HCT116 (cell line): Measurements from ENCODE around the gene INPP4A. TPM values are rescaled to one million over a fixed set of nuclear protein-coding genes. Genes with fewer than 3 reads are reported as not detected.

Experiments
- ATAC-seq: fragments of 200-7000 bp; cut with Tn5 transposase; 2 replicates; pipeline ENCODE4 v1.9.1; 2020; ENCODE audit warnings: mild to moderate bottlenecking, moderate library complexity
- BruUV-seq: library from RNA; stranded (reverse); fragments of 400-500 nt; replicated peaks from 2 replicates; lab custom pipeline; 2021; lab: Mats Ljungman, UMichigan
- CTCF ChIA-PET: fragments of 300-600 bp; sonication (Branson Sonifier 250); formaldehyde crosslinking; loops from one replicate; lab custom pipeline; 2021; ENCODE audit warnings: antibody characterized with exemption; lab: Charles Lee
- POLR2A ChIA-PET: fragments of 300-600, 350-600 bp; sonication (Branson Sonifier 250); formaldehyde crosslinking; loops from one replicate; lab custom pipeline; 2021; ENCODE audit warnings: antibody characterized with exemption; lab: Charles Lee
- RAD21 ChIA-PET, 2 experiments: fragments of 300-600 bp; sonication (Branson Sonifier 250); formaldehyde crosslinking; loops; one replicate each; lab custom pipeline; 2023; ENCODE audit warnings: low total read pairs in 2 of 2; ENCODE audit not compliant: uncharacterized antibody in 2 of 2, unreplicated experiment in 2 of 2, low non-redundant PET in 1 of 2; lab: Charles Lee
- DNase-seq: peaks from one replicate; pipeline ENCODE4 v3.0.0-alpha.2; 2010; ENCODE audit warnings: low read depth, low spot score
- H2AFZ ChIP-seq: fragments of 200-600 bp; shearing (Covaris generic), sonication (generic); 2 replicates; pipeline ENCODE4 v1.6.1; 2017; ENCODE audit warnings: low read depth, mixed run types, mixed read lengths, antibody characterized with exemption, low read length; ENCODE audit not compliant: poor library complexity, severe bottlenecking
- H3K27ac ChIP-seq: 2 replicates; pipeline ENCODE4 v1.5.1; 2012; ENCODE audit warnings: low read depth, low read length
- H3K27me3 ChIP-seq: fragments of 200-600 bp; sonication (generic); 2 replicates; pipeline ENCODE4 v1.6.1; 2016; ENCODE audit warnings: mixed run types, low read length, mixed read lengths; ENCODE audit not compliant: insufficient read depth
- H3K36me3 ChIP-seq, 2 experiments: fragments of 200-500 bp in 1 of 2; fragments of 200-600 bp in 1 of 2; sonication (Bioruptor generic) in 1 of 2; sonication (generic) in 1 of 2; 2 replicates each; pipeline versions ENCODE4 v1.5.1 to v1.6.1; 2014 to 2016; ENCODE audit warnings: low read length in 2 of 2, inconsistent platforms in 1 of 2, mixed read lengths in 1 of 2, mixed run types in 1 of 2; ENCODE audit not compliant: insufficient read depth in 2 of 2, control insufficient read depth in 1 of 2
- H3K4me1 ChIP-seq, 2 experiments: fragments of 200-600 bp in 1 of 2; sonication (generic) in 1 of 2; 2 replicates each; pipeline versions ENCODE4 v1.5.1 to v1.6.1; 2012 to 2017; ENCODE audit warnings: low read length in 2 of 2, inconsistent platforms in 1 of 2, mild to moderate bottlenecking in 1 of 2, mixed read lengths in 1 of 2, mixed run types in 1 of 2, moderate library complexity in 1 of 2; ENCODE audit not compliant: insufficient read depth in 2 of 2, control insufficient read depth in 1 of 2
- H3K4me2 ChIP-seq: fragments of 200-600 bp; sonication (generic); 2 replicates; pipeline ENCODE4 v1.6.1; 2017; ENCODE audit warnings: mixed run types, low read length, mixed read lengths
- H3K4me3 ChIP-seq, 2 experiments: fragments of 200-600 bp in 1 of 2; sonication (generic) in 1 of 2; replicated peaks in 1 of 2; 2 replicates each; pipeline ENCODE4 v1.5.1; 2011 to 2016; ENCODE audit warnings: low read length in 2 of 2, control low read depth in 1 of 2, low read depth in 1 of 2, mild to moderate bottlenecking in 1 of 2, mixed read lengths in 1 of 2, mixed run types in 1 of 2
- H3K79me2 ChIP-seq: fragments of 200-600 bp; sonication (generic); 2 replicates; pipeline ENCODE4 v1.6.1; 2017; ENCODE audit warnings: mild to moderate bottlenecking, mixed run types, low read length, moderate library complexity, mixed read lengths; ENCODE audit not compliant: insufficient read depth
- H3K9ac ChIP-seq: fragments of 200-600 bp; sonication (generic); 2 replicates; pipeline ENCODE4 v1.6.1; 2016; ENCODE audit warnings: low read length, mixed read lengths
- H3K9me2 ChIP-seq: fragments of 200-600 bp; sonication (generic), shearing (Covaris generic); 2 replicates; pipeline ENCODE4 v1.6.1; 2017; ENCODE audit warnings: mixed run types, mild to moderate bottlenecking, moderate library complexity; ENCODE audit not compliant: insufficient read depth
- H3K9me3 ChIP-seq, 2 experiments: fragments of 200-500 bp in 1 of 2; fragments of 200-600 bp in 1 of 2; sonication (Bioruptor generic) in 1 of 2; sonication (generic) in 1 of 2; 2 replicates each; pipeline ENCODE4 v1.6.1; 2014 to 2017; ENCODE audit warnings: low read length in 2 of 2, mixed read lengths in 2 of 2, inconsistent platforms in 1 of 2, low read depth in 1 of 2, mild to moderate bottlenecking in 1 of 2, mixed run types in 1 of 2, moderate library complexity in 1 of 2; ENCODE audit not compliant: control insufficient read depth in 1 of 2, insufficient read depth in 1 of 2
- H4K20me1 ChIP-seq: fragments of 200-600 bp; sonication (generic), shearing (Covaris generic); 2 replicates; pipeline ENCODE4 v1.6.1; 2017; ENCODE audit warnings: mixed run types, mild to moderate bottlenecking, moderate library complexity; ENCODE audit not compliant: insufficient read depth
- CEBPB ChIP-seq: IDR thresholded peaks from 2 replicates; pipeline ENCODE4 v1.6.1; 2012; ENCODE audit warnings: low read depth
- ELF1 ChIP-seq: IDR thresholded peaks from 2 replicates; pipeline ENCODE4 v1.6.1; 2012; ENCODE audit warnings: low read depth, borderline replicate concordance
- EZH2 ChIP-seq: fragments of 200-600 bp; sonication (generic); IDR thresholded peaks from 2 replicates; pipeline ENCODE4 v1.6.1; 2017; ENCODE audit warnings: antibody characterized with exemption, mixed run types
- EZH2phosphoT487 ChIP-seq: fragments of 200-600 bp; IDR thresholded peaks from 2 replicates; pipeline ENCODE4 v1.6.1; 2018; ENCODE audit warnings: antibody characterized with exemption, borderline replicate concordance
- FOSL1 ChIP-seq: IDR thresholded peaks from 2 replicates; pipeline ENCODE4 v1.6.1; 2012; ENCODE audit warnings: low read depth
- JUND ChIP-seq: IDR thresholded peaks from 2 replicates; pipeline ENCODE4 v1.6.1; 2012
- POLR2AphosphoS5 ChIP-seq: IDR thresholded peaks from 2 replicates; pipeline ENCODE4 v1.6.1; 2011; ENCODE audit warnings: mild to moderate bottlenecking, low read depth, low read length, moderate library complexity
- RAD21 ChIP-seq: IDR thresholded peaks from 2 replicates; pipeline ENCODE4 v1.6.1; 2012; ENCODE audit warnings: low read depth, mild to moderate bottlenecking
- SIN3A ChIP-seq: IDR thresholded peaks from 2 replicates; pipeline ENCODE4 v1.6.1; 2012; ENCODE audit warnings: low read depth
- SRF ChIP-seq: IDR thresholded peaks from 2 replicates; pipeline ENCODE4 v1.6.1; 2012; ENCODE audit warnings: low read depth
- TCF7L2 ChIP-seq: IDR thresholded peaks from 2 replicates; pipeline ENCODE4 v1.7.0; 2011; ENCODE audit warnings: borderline replicate concordance, inconsistent platforms; ENCODE audit not compliant: insufficient read depth, insufficient read length; ENCODE audit errors: extremely low read depth
- YY1 ChIP-seq: IDR thresholded peaks from 2 replicates; pipeline ENCODE4 v1.6.1; 2011; ENCODE audit warnings: low read length, low read depth, moderate library complexity, mild to moderate bottlenecking; ENCODE audit not compliant: insufficient replicate concordance; ENCODE audit errors: extremely low read depth
- ZFX ChIP-seq: fragments of 450-650 bp; IDR thresholded peaks from 2 replicates; pipeline ENCODE4 v1.6.1; 2017
- ZNF274 ChIP-seq: fragments of 200-500 bp; sonication (Bioruptor generic); IDR thresholded peaks from 2 replicates; pipeline ENCODE4 v1.6.1; 2014; ENCODE audit warnings: mild to moderate bottlenecking, low read depth, low read length, inconsistent platforms
- intact Hi-C: fragments of 100-400 bp; cut with micrococcal nuclease; formaldehyde crosslinking; loops from 2 replicates; pipeline ENCODE4 v1.10.0; 2022
- total RNA-seq: library from RNA; stranded (reverse); gene quantifications from one replicate; pipeline ENCODE4 v1.2.1, GENCODE V29; 2021; ENCODE audit not compliant: unreplicated experiment
- TF ChIP-seq, protein P1 (sequence below), 3 experiments: fragments of 200-600 bp in 1 of 3; sonication (generic) in 1 of 3; IDR thresholded peaks in 2 of 3; conservative IDR thresholded peaks in 1 of 3; 2 replicates each; pipeline ENCODE4 v1.5.1; 2012 to 2017; ENCODE audit warnings: low read depth in 2 of 3, low read length in 2 of 3, antibody characterized with exemption in 1 of 3, borderline replicate concordance in 1 of 3, control low read depth in 1 of 3, mild to moderate bottlenecking in 1 of 3, mixed read lengths in 1 of 3, mixed run types in 1 of 3, moderate library complexity in 1 of 3; ENCODE audit not compliant: insufficient read depth in 1 of 3
- TF ChIP-seq, protein P2 (sequence below): IDR thresholded peaks from 2 replicates; pipeline ENCODE4 v1.6.1; 2012; ENCODE audit warnings: low read depth
- TF ChIP-seq, protein P3 (sequence below): IDR thresholded peaks from 2 replicates; pipeline ENCODE4 v1.6.1; 2012

Gene INPP4A
- total RNA-seq, 1 experiment from 2014 or later = 18.5 TPM

DNA sequence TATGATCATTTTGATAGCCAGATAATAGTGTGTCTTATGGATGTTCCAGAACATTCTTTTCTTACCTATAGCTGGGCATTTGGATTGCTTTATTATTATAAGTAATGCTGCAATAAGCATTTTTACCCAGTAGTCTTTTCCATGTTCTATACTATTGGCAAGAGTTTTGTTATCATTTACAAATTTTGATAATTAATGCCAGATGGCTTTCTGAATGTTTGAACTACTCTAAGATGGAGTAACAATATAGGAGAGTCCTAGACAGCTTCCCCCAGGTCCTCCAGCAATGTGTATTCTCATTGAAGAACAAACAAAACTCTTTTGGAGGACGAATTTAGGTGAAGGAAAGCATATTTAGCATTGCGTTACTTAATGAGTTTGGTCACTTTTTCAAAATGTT lies 73.0 kb downstream of the INPP4A start:
- POLR2A ChIA-PET = no interaction called here

More for the DNA sequence above, 73.0 kb downstream of the INPP4A start:
- Histone ChIP-seq H3K9me2 (no peaks in the 10 kb centered on the region), H3K4me1 (peaks cover 0 to 8% of the 10 kb centered on the region in 2 experiments; a peak in 2 of 4 replicates), H3K36me3 (no peaks in the 10 kb centered on the region), H2AFZ (no peak overlapping the region), H4K20me1 (no peaks in the 10 kb centered on the region), H3K4me2 (no peak overlapping the region), H3K9ac (no peak overlapping the region), H3K9me3 (no peaks in the 10 kb centered on the region), H3K27ac (no peak overlapping the region), H3K27me3 (no peaks in the 10 kb centered on the region), H3K79me2 (no peaks in the 10 kb centered on the region), H3K4me3 (no peak overlapping the region)
- DNase-seq (no peak), ATAC-seq (no peak)
- ChIA-PET CTCF (no interaction called here), RAD21 (no interaction called here)
- TF ChIP-seq, protein P1, sequence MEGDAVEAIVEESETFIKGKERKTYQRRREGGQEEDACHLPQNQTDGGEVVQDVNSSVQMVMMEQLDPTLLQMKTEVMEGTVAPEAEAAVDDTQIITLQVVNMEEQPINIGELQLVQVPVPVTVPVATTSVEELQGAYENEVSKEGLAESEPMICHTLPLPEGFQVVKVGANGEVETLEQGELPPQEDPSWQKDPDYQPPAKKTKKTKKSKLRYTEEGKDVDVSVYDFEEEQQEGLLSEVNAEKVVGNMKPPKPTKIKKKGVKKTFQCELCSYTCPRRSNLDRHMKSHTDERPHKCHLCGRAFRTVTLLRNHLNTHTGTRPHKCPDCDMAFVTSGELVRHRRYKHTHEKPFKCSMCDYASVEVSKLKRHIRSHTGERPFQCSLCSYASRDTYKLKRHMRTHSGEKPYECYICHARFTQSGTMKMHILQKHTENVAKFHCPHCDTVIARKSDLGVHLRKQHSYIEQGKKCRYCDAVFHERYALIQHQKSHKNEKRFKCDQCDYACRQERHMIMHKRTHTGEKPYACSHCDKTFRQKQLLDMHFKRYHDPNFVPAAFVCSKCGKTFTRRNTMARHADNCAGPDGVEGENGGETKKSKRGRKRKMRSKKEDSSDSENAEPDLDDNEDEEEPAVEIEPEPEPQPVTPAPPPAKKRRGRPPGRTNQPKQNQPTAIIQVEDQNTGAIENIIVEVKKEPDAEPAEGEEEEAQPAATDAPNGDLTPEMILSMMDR (IDR thresholded peaks at IDR 0.05 in 2 of 3, conservative IDR thresholded peaks at IDR 0.05 in 1 of 3; ENCODE audit: borderline replicate concordance in 1 of 3, insufficient read depth in 1 of 3, low read depth in 2 of 3, low read length in 2 of 3) = no peak
- TF ChIP-seq JUND (no peak), YY1 (no peak), POLR2AphosphoS5 (no peak), EZH2phosphoT487 (no peak), ZNF274 (no peak), RAD21 (no peak), FOSL1 (no peak), SIN3A (no peak), ELF1 (no peak), EZH2 (no peak), SRF (no peak), CEBPB (no peak), TCF7L2 (no peak), ZFX (no peak)
- TF ChIP-seq, protein P2, sequence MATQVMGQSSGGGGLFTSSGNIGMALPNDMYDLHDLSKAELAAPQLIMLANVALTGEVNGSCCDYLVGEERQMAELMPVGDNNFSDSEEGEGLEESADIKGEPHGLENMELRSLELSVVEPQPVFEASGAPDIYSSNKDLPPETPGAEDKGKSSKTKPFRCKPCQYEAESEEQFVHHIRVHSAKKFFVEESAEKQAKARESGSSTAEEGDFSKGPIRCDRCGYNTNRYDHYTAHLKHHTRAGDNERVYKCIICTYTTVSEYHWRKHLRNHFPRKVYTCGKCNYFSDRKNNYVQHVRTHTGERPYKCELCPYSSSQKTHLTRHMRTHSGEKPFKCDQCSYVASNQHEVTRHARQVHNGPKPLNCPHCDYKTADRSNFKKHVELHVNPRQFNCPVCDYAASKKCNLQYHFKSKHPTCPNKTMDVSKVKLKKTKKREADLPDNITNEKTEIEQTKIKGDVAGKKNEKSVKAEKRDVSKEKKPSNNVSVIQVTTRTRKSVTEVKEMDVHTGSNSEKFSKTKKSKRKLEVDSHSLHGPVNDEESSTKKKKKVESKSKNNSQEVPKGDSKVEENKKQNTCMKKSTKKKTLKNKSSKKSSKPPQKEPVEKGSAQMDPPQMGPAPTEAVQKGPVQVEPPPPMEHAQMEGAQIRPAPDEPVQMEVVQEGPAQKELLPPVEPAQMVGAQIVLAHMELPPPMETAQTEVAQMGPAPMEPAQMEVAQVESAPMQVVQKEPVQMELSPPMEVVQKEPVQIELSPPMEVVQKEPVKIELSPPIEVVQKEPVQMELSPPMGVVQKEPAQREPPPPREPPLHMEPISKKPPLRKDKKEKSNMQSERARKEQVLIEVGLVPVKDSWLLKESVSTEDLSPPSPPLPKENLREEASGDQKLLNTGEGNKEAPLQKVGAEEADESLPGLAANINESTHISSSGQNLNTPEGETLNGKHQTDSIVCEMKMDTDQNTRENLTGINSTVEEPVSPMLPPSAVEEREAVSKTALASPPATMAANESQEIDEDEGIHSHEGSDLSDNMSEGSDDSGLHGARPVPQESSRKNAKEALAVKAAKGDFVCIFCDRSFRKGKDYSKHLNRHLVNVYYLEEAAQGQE = no peak
- TF ChIP-seq, protein P3, sequence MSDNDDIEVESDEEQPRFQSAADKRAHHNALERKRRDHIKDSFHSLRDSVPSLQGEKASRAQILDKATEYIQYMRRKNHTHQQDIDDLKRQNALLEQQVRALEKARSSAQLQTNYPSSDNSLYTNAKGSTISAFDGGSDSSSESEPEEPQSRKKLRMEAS = no peak
- no TSS peak for BruUV-seq
- intact Hi-C loops = no loop called here
